Naive thymus-derived CD4-positive, alpha-beta T cell (primary cell): ENCODE results near the gene DOK3. TPM values are rescaled to one million over a fixed set of nuclear protein-coding genes. Genes with fewer than 3 reads are reported as not detected.
"Not testable (repeated sequence)": the region's sequence is repeated elsewhere in the genome, so short reads cannot be mapped to it uniquely, and the experiment has no call there.

ENCODE experiments used
- ATAC-seq: fragments of 150-1000 bp; cut with Tn5 transposase; 2 replicates; pipeline ENCODE4 v1.10.0; 2021; ENCODE audit warnings: mild to moderate bottlenecking, moderate library complexity
- CTCF ChIA-PET: fragments of 350-600 bp; sonication (Branson Sonifier 250); formaldehyde crosslinking; loops from one replicate; lab custom pipeline; 2021; ENCODE audit warnings: antibody characterized with exemption; lab: Charles Lee
- POLR2A ChIA-PET: fragments of 350-600 bp; sonication (Branson Sonifier 250); formaldehyde crosslinking; loops from one replicate; lab custom pipeline; 2021; ENCODE audit warnings: antibody characterized with exemption, inconsistent platforms; lab: Charles Lee
- DNase-seq, 9 donors: peaks; one replicate each; pipeline versions ENCODE4 v3.0.0 to v3.0.0-alpha.2; 2020 to 2022; ENCODE audit warnings: mixed read lengths in 1 of 9
- H3K27ac ChIP-seq: one replicate; pipeline ENCODE4 v1.7.0; 2013; ENCODE audit warnings: mild to moderate bottlenecking, low read depth, low read length, moderate library complexity
- H3K27me3 ChIP-seq, 2 donors: one replicate each; pipeline ENCODE4 v1.7.0; 2013; ENCODE audit warnings: low read length in 2 of 2, mild to moderate bottlenecking in 2 of 2, moderate library complexity in 2 of 2; ENCODE audit not compliant: control insufficient read depth in 2 of 2, insufficient read depth in 2 of 2
- H3K36me3 ChIP-seq, 3 experiments: 1 replicate in 2 of 3; 2 replicates in 1 of 3; pipeline ENCODE4 v1.7.0; 2013; ENCODE audit warnings: low read length in 3 of 3, mild to moderate bottlenecking in 3 of 3, moderate library complexity in 1 of 3; ENCODE audit not compliant: insufficient read depth in 3 of 3, control insufficient read depth in 2 of 3
- H3K4me1 ChIP-seq, 2 donors: one replicate each; pipeline ENCODE4 v1.7.0; 2013; ENCODE audit warnings: low read length in 2 of 2, mild to moderate bottlenecking in 2 of 2, moderate library complexity in 1 of 2; ENCODE audit not compliant: control insufficient read depth in 2 of 2, insufficient read depth in 2 of 2
- H3K4me3 ChIP-seq: 2 replicates; pipeline ENCODE4 v1.7.0; 2013; ENCODE audit warnings: mild to moderate bottlenecking, low read length
- H3K9me3 ChIP-seq, 3 experiments: 1 replicate in 2 of 3; 2 replicates in 1 of 3; pipeline ENCODE4 v1.7.0; 2013; ENCODE audit warnings: low read length in 3 of 3; ENCODE audit not compliant: control insufficient read depth in 2 of 3
- H3K27ac Mint-ChIP-seq, 9 donors: one replicate each; pipeline ENCODE4 v1.8.0; 2020 to 2022; ENCODE audit warnings: mixed read lengths in 9 of 9, mild to moderate bottlenecking in 8 of 9, moderate library complexity in 5 of 9, inconsistent platforms in 2 of 9
- H3K27me3 Mint-ChIP-seq, 5 donors: one replicate each; pipeline ENCODE4 v1.8.0; 2021 to 2022; ENCODE audit warnings: mixed read lengths in 5 of 5, mild to moderate bottlenecking in 1 of 5
- H3K36me3 Mint-ChIP-seq, 5 donors: one replicate each; pipeline ENCODE4 v1.8.0; 2020 to 2022; ENCODE audit warnings: mixed read lengths in 5 of 5, mild to moderate bottlenecking in 3 of 5, inconsistent platforms in 1 of 5
- H3K4me1 Mint-ChIP-seq, 7 donors: one replicate each; pipeline ENCODE4 v1.8.0; 2020 to 2022; ENCODE audit warnings: mixed read lengths in 7 of 7, mild to moderate bottlenecking in 3 of 7, inconsistent platforms in 1 of 7
- H3K4me3 Mint-ChIP-seq, 10 donors: one replicate each; pipeline ENCODE4 v1.8.0; 2020 to 2022; ENCODE audit warnings: mild to moderate bottlenecking in 10 of 10, mixed read lengths in 10 of 10, moderate library complexity in 6 of 10, inconsistent platforms in 2 of 10
- H3K9me3 Mint-ChIP-seq, 11 donors: one replicate each; pipeline ENCODE4 v1.8.0; 2020 to 2022; ENCODE audit warnings: mixed read lengths in 11 of 11, mild to moderate bottlenecking in 4 of 11, inconsistent platforms in 1 of 11, moderate library complexity in 1 of 11
- intact Hi-C, 2 donors: fragments of 100-400 bp; cut with micrococcal nuclease; formaldehyde crosslinking; loops; one replicate each; pipeline ENCODE4 v1.15.1; 2023
- polyA plus RNA-seq, 2 donors: library from polyadenylated mRNA; unstranded; fragments of 300-500 nt; fragmentation: Illumina TruSeq; gene quantifications; one replicate each; pipeline ENCODE4 v1.2.3, GENCODE V29; 2021
- total RNA-seq, 6 experiments: library from RNA in 5 of 6; stranded (reverse) in 5 of 6; gene quantifications; 1 replicate in 5 of 6; 2 replicates in 1 of 6; pipeline ENCODE4 v1.2.3 and lab custom pipeline; 2021 to 2026

The DOK3 gene
- total and polyA plus RNA-seq, 7 experiments from 2014 or later: 0.09 to 67.1 (median 4.0) TPM

GRCh38 chr5:177485753-177486152 is 23.9 kb downstream of the DOK3 start:
- CTCF ChIA-PET, H3K4me1 Mint-ChIP-seq, H3K36me3 Mint-ChIP-seq, H3K9me3 Mint-ChIP-seq, H3K4me1 ChIP-seq, intact Hi-C loops, DNase-seq, POLR2A ChIA-PET, H3K4me3 Mint-ChIP-seq, H3K27me3 Mint-ChIP-seq, H3K9me3 ChIP-seq, H3K27ac Mint-ChIP-seq, ATAC-seq, H3K27ac ChIP-seq, H3K27me3 ChIP-seq, H3K4me3 ChIP-seq: not testable (repeated sequence)
- peaks cover 0 to 14% (median 0%) of the 10 kb centered on the region in 3 experiments for H3K36me3 ChIP-seq

DNA sequence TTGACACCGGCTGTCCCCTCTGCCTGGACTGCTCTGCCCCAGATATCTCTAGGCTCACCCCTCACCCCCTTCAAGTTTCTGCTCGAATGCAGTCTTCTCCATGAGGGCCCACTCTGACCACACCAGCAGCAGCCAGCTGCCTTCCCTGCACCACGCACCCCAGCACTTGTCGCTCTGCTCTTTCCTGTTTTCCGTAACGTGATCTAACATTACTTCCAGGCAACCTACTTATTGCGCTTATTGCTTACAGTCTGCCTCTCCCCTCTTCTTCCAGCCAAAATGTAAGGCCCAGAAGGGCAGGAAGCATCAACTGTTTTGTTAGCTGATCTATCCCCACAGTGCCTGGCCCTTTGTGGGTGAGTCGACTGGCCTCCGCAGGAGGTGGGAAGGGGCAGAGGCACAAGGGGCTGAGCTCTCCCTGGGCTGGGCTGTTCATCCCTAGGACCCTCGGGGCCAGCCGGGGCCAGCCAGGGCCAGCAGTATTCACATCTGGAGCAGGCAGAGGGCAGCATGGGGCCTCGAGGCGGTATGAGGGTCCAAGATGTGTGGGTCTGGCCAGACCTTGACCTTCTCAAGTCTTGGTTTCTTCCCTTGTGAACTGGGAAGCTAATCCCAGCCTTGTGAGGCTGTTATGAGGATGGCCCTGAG is 24.6 kb downstream of the DOK3 start:
- ChIA-PET CTCF (no interaction called here), POLR2A (interaction anchor here (1.2 kb wide), 1 partner anchor 134 kb away, joined by 3 read pairs; no protein-coding TSS in a partner anchor)
- ATAC-seq (no peak), DNase-seq (no peak)
- Histone ChIP-seq H3K4me1 (no peaks in the 10 kb centered on the region), H3K36me3 (peaks cover 0 to 14% (median 0%) of the 10 kb centered on the region in 3 experiments), H3K27me3 (no peaks in the 10 kb centered on the region), H3K27ac (no peak overlapping the region), H3K9me3 (no peaks in the 10 kb centered on the region), H3K4me3 (no peak overlapping the region)
- Mint-ChIP-seq H3K36me3 (peaks cover 0 to 5% (median 0%) of the 10 kb centered on the region in 5 donors), H3K9me3 (no peaks in the 10 kb centered on the region), H3K4me3 (no peak overlapping the region), H3K27ac (peak overlapping the region in 1 of 9 donors; percentile 66), H3K4me1 (peaks cover 0 to 4% (median 1%) of the 10 kb centered on the region in 7 donors), H3K27me3 (no peaks in the 10 kb centered on the region)
- intact Hi-C loops: no loop called here

- Mint-ChIP-seq H3K4me1 (peaks cover 4 to 10% (median 9%) of the 10 kb centered on the region in 7 donors), H3K27me3 (no peaks in the 10 kb centered on the region), H3K4me3 (no peak overlapping the region), H3K9me3 (no peaks in the 10 kb centered on the region), H3K36me3 (peaks cover 0 to 5% (median 0%) of the 10 kb centered on the region in 5 donors), H3K27ac (no peak overlapping the region)
- ATAC-seq (no peak), DNase-seq (no peak)
- ChIA-PET POLR2A (interaction anchor here (1.2 kb wide), 1 partner anchor 134 kb away, joined by 3 read pairs; no protein-coding TSS in a partner anchor), CTCF (no interaction called here)
- Histone ChIP-seq H3K4me1 (peaks cover 0 to 2% of the 10 kb centered on the region in 2 donors), H3K36me3 (peaks cover 0 to 13% (median 0%) of the 10 kb centered on the region in 3 experiments), H3K4me3 (no peak overlapping the region), H3K9me3 (no peaks in the 10 kb centered on the region), H3K27me3 (no peaks in the 10 kb centered on the region), H3K27ac (no peak overlapping the region)
- intact Hi-C loops: no loop called here
Observed at GRCh38 chr5:177483994-177484901, 25.4 kb downstream of the DOK3 start.

- ATAC-seq: no peak
- H3K36me3 ChIP-seq: peaks cover 0 to 8% (median 0%) of the 10 kb centered on the region in 3 experiments
- peaks cover 0 to 8% (median 0%) of the 10 kb centered on the region in 5 donors for H3K36me3 Mint-ChIP-seq
Observed at GRCh38 chr5:177483042-177483441, 26.6 kb downstream of the DOK3 start.

DNA sequence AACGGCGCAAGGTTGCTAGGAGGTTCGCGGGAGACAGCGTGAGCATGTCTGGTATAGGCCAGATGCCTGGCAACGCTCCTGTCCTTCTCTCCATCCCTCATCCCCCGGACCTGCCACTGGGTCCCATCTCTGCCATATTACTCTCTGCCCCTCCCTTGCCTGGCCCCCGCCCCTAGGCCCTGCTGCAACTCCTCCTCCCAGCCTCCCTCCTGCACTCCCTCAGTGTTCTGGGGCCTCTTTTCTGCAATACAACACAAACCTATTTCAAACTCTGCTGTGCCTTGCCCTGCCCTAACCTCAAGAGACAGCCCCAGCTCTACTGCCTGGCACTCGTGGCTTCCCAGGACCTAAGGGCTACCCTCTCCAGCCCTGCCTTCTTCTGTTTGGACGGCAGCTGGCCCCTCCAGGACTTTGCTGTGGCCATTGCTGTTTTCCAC is 27.2 kb downstream of the DOK3 start:
- Histone ChIP-seq H3K27me3 (no peaks in the 10 kb centered on the region), H3K36me3 (peaks cover 0 to 4% (median 0%) of the 10 kb centered on the region in 3 experiments), H3K27ac (no peak overlapping the region), H3K4me3 (no peak overlapping the region), H3K4me1 (peaks cover 0 to 9% of the 10 kb centered on the region in 2 donors), H3K9me3 (no peaks in the 10 kb centered on the region)
- peaks cover 0 to 8% (median 0%) of the 10 kb centered on the region in 5 donors for H3K36me3 Mint-ChIP-seq
- H3K9me3 Mint-ChIP-seq: no peaks in the 10 kb centered on the region
- peak overlapping the region in 1 of 9 donors; percentile 20 for H3K27ac Mint-ChIP-seq
- POLR2A ChIA-PET: no interaction called here
- H3K4me1 Mint-ChIP-seq: peaks cover 11 to 26% (median 20%) of the 10 kb centered on the region in 7 donors
- intact Hi-C loops: no loop called here
- H3K27me3 Mint-ChIP-seq: no peaks in the 10 kb centered on the region
- CTCF ChIA-PET: no interaction called here
- DNase-seq (no peak), ATAC-seq (no peak)
- H3K4me3 Mint-ChIP-seq: no peak overlapping the region

More at GRCh38 chr5:177483042-177483441, 26.6 kb downstream of the DOK3 start:
- no peak overlapping the region for H3K27ac ChIP-seq
- H3K27me3 ChIP-seq: no peaks in the 10 kb centered on the region
- no peaks in the 10 kb centered on the region for H3K27me3 Mint-ChIP-seq
- H3K9me3 ChIP-seq: no peaks in the 10 kb centered on the region
- DNase-seq: no peak
- H3K27ac Mint-ChIP-seq: peak overlapping the region in 2 of 9 donors; percentile 32 to 36
- no peak overlapping the region for H3K4me3 Mint-ChIP-seq
- no peaks in the 10 kb centered on the region for H3K9me3 Mint-ChIP-seq
- intact Hi-C loops: no loop called here
- H3K4me3 ChIP-seq: no peak overlapping the region
- POLR2A ChIA-PET: no interaction called here
- CTCF ChIA-PET: no interaction called here
- H3K4me1 Mint-ChIP-seq: peaks cover 11 to 21% (median 17%) of the 10 kb centered on the region in 7 donors
- H3K4me1 ChIP-seq: peaks cover 0 to 9% of the 10 kb centered on the region in 2 donors

DNA sequence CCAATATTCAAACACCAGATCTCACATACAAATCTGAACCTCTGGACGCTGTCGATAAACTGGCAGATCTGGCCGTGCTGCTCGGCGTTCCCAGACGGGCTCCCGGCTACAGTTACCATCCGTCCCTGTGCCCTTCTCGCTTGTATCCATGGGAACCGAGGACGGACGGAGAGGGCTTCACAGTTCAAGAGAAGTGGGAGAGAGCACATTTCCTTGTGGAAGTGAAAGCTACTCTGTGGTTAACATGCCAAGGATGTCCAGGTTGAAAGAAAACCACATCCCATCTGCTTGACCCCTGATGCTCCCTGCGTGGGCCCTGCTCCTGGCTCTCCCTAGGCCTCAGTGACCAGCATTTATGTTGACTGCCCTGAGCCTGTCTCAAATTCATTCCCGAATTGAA is 29.9 kb downstream of the DOK3 start:
- peaks cover 0 to 19% of the 10 kb centered on the region in 2 donors for H3K4me1 ChIP-seq
- POLR2A ChIA-PET: interaction anchor here (0.6 to 1.7 kb wide), 4 partner anchors 9 to 76 kb away, joined by 3 to 5 read pairs (median 3); partner anchors contain the start of gene PDLIM7

More for the DNA sequence above, 29.9 kb downstream of the DOK3 start:
- no peaks in the 10 kb centered on the region for H3K27me3 ChIP-seq
- H3K4me3 ChIP-seq: no peak overlapping the region
- Mint-ChIP-seq H3K27ac (peak overlapping the region in 7 of 9 donors; percentile 23 to 95 (median 89)), H3K4me3 (peak overlapping the region in 1 of 10 donors; percentile 24), H3K27me3 (no peaks in the 10 kb centered on the region), H3K4me1 (peaks cover 21 to 39% (median 34%) of the 10 kb centered on the region in 7 donors), H3K9me3 (no peaks in the 10 kb centered on the region), H3K36me3 (peaks cover 0 to 5% (median 0%) of the 10 kb centered on the region in 5 donors)
- H3K9me3 ChIP-seq: no peaks in the 10 kb centered on the region
- intact Hi-C loops: loop anchor here in 1 of 2 donors (1.0 to 2.0 kb wide), 2 partner anchors 18 to 25 kb away; partner anchors contain the start of gene PDLIM7
- DNase-seq (no peak), ATAC-seq (no peak)
- H3K36me3 ChIP-seq: no peaks in the 10 kb centered on the region
- H3K27ac ChIP-seq: no peak overlapping the region
- CTCF ChIA-PET: interaction anchor here (0.9 to 1.6 kb wide), 2 partner anchors 22 to 97 kb away, joined by 3 to 4 read pairs; no protein-coding TSS in a partner anchor
